Middle frontal gyrus (tissue), 1 donor: ENCODE data around the gene DCUN1D4.

Experiments used
- DNase-seq: peaks from one replicate; pipeline ENCODE4 v3.0.0-alpha.2; 2015; ENCODE audit warnings: low spot score; ENCODE audit errors: extremely low spot score

DCUN1D4 gene

GRCh38 chr4:51963841-51964517, 121.0 kb downstream of the DCUN1D4 start:
- no peak for DNase-seq

DNA sequence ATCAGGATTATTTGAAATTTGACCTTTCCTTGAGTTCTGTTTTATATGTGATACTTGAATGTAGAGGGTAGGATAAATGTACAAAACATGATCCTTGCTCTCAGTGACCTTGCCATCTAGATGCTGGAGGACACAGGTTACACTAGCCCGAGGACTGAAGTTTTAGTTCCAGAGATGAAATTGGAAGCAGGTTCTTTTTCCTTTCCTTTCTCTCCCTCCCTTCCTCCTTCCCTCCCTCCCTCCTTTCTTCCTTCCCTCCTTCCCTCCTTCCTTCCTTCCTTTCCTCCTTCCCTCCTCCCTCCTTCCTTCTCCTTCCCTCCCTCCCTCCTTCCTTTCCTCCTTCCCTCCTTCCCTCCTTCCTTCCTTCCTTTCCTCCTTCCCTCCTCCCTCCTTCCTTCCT, 122.9 kb downstream of the DCUN1D4 start:
- no peak for DNase-seq
